Measurements from ENCODE around the gene POR. TPM values are rescaled to one million over a fixed set of nuclear protein-coding genes. Genes with fewer than 3 reads are reported as not detected.

POR gene
- total and polyA plus RNA-seq, 2 of the 13 experiments (the other 11 are each of a cell fraction or from before 2014, with no cell fraction given) = 145 to 266 TPM

- TF ChIP-seq RBM22 (optimal IDR thresholded peaks at IDR 0.05; ENCODE audit: low read length) (peak; percentile 22), ZBTB33 (CRISPR knock-in tag; IDR thresholded peaks at IDR 0.05) (no peak)
- H3K4me2 ChIP-seq (ENCODE audit: low read depth, low read length) = no peak overlapping the region
- no peak overlapping the region for H3K9ac ChIP-seq (ENCODE audit: insufficient read depth, low read depth, low read length)
- H3K9me3 ChIP-seq (ENCODE audit: low read length) = no peaks in the 10 kb centered on the region
- ChIA-PET CTCF (ENCODE audit: low intra/inter-chr PET ratio, low total read pairs) (no interaction called here), POLR2A (no interaction called here)
- H3K27me3 ChIP-seq (ENCODE audit: control insufficient read depth in 1 of 2, insufficient read depth in 2 of 2, low read length in 2 of 2) = no peaks in the 10 kb centered on the region
- no TSS peak for BruUV-seq (replicated peaks)
- WGBS (ENCODE audit: low lambda C conversion rate) = 97% methylated on average over 21 of the region's 26 CpGs
- peaks cover 53% of the 10 kb centered on the region for H3K79me2 ChIP-seq (ENCODE audit: insufficient read depth, low read length)
- H4K20me1 ChIP-seq (ENCODE audit: insufficient read depth, low read length) = peaks cover 58% of the 10 kb centered on the region
- intact Hi-C loops (cut with micrococcal nuclease; ENCODE audit: unreplicated experiment) = no loop called here
- H2AFZ ChIP-seq (ENCODE audit: low read length) = no peak overlapping the region
- DNase-seq (ENCODE audit: low spot score) (no peak), FAIRE-seq (no peak), ATAC-seq (no peak)
- H3K4me3 ChIP-seq (replicated peaks in 1 of 3; ENCODE audit: insufficient read depth in 1 of 3, low read depth in 2 of 3, low read length in 3 of 3) = no peak overlapping the region
- in situ Hi-C loops (cut with HindIII; ENCODE audit: extremely low pct_ligation_motif_present, low pct_unique_long_range_greater_than_20kb) = no loop called here
- no peak overlapping the region for H3K27ac ChIP-seq (ENCODE audit: extremely low read length, insufficient read depth, low read length)
- H3K4me1 ChIP-seq (ENCODE audit: insufficient read depth, low read length) = peaks cover 51% of the 10 kb centered on the region
- H3K36me3 ChIP-seq (replicated peaks in 1 of 2; ENCODE audit: control insufficient read depth in 1 of 2, insufficient read depth in 2 of 2, low read length in 2 of 2) = peaks cover 35 to 86% of the 10 kb centered on the region in 2 experiments
These were observed 51.4 kb downstream of the POR start for GRCh38 chr7:75966190-75966961.

DNA sequence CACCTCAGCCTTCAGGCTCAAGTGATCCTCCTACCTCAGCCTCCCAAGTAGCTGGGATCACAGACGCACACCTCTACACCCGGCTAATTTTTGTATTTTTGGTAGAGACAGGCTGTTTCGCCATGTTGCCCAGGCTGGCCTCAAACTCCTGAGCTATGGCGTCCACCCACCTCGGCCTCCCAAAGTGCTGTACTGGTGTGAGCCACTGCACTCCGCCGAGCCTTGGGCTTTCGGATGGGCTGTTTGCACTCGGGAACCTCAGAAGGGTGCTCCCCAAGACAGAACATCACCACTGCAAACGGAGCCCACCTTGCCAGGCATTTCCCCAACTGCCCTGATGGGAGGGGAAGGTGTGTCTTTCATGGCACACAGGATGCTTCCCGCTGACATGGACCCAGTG lies 52.1 kb downstream of the POR start:
- FAIRE-seq = no peak
- intact Hi-C loops (cut with micrococcal nuclease; ENCODE audit: unreplicated experiment) = no loop called here
- Histone ChIP-seq H3K36me3 (replicated peaks in 1 of 2; ENCODE audit: control insufficient read depth in 1 of 2, insufficient read depth in 2 of 2, low read length in 2 of 2) (peaks cover 39 to 86% of the 10 kb centered on the region in 2 experiments), H3K27me3 (ENCODE audit: control insufficient read depth in 1 of 2, insufficient read depth in 2 of 2, low read length in 2 of 2) (no peaks in the 10 kb centered on the region), H3K4me3 (replicated peaks in 1 of 3; ENCODE audit: insufficient read depth in 1 of 3, low read depth in 2 of 3, low read length in 3 of 3) (no peak overlapping the region), H3K27ac (ENCODE audit: extremely low read length, insufficient read depth, low read length) (no peak overlapping the region), H3K9me3 (ENCODE audit: low read length) (no peaks in the 10 kb centered on the region), H3K4me1 (ENCODE audit: insufficient read depth, low read length) (peaks cover 49% of the 10 kb centered on the region), H4K20me1 (ENCODE audit: insufficient read depth, low read length) (peaks cover 57% of the 10 kb centered on the region), H3K9ac (ENCODE audit: insufficient read depth, low read depth, low read length) (no peak overlapping the region), H3K79me2 (ENCODE audit: insufficient read depth, low read length) (peaks cover 47% of the 10 kb centered on the region), H3K4me2 (ENCODE audit: low read depth, low read length) (no peak overlapping the region), H2AFZ (ENCODE audit: low read length) (no peak overlapping the region)
- no peak for ATAC-seq
- in situ Hi-C loops (cut with HindIII; ENCODE audit: extremely low pct_ligation_motif_present, low pct_unique_long_range_greater_than_20kb) = no loop called here
- DNase-seq (ENCODE audit: low spot score) = no peak
- no peak for TF ChIP-seq ZNF451 (CRISPR knock-in tag; IDR thresholded peaks at IDR 0.05)
- TF ChIP-seq ZNF770 (CRISPR knock-in tag; IDR thresholded peaks at IDR 0.05) = peak; percentile 48
- TF ChIP-seq ZNF326 (CRISPR knock-in tag; IDR thresholded peaks at IDR 0.05; ENCODE audit: borderline replicate concordance) = no peak
- BruUV-seq (replicated peaks) = no TSS peak
- POLR2A ChIA-PET = no interaction called here
- CTCF ChIA-PET (ENCODE audit: low intra/inter-chr PET ratio, low total read pairs) = no interaction called here
- WGBS (ENCODE audit: low lambda C conversion rate) = 96% methylated on average over 11 of the region's 11 CpGs
